Fibroblast of skin of right quadriceps (primary cell): ENCODE results near the gene LIMK1.

ENCODE experiments used
- DNase-seq: peaks from one replicate; pipeline ENCODE4 v3.0.0-alpha.2; 2013

Gene LIMK1

GRCh38 chr7:74056096-74056915, 27.3 kb upstream of the LIMK1 start:
- no peak for DNase-seq

- no peak for DNase-seq
These were observed 26.2 kb upstream of the LIMK1 start for GRCh38 chr7:74057216-74057925.

- DNase-seq, result no peak
These were observed 25.6 kb upstream of the LIMK1 start for GRCh38 chr7:74057987-74058386.

GRCh38 chr7:74058486-74058885, 25.1 kb upstream of the LIMK1 start:
- no peak for DNase-seq

GRCh38 chr7:74059037-74059436, 24.6 kb upstream of the LIMK1 start:
- DNase-seq, result no peak

GRCh38 chr7:74059681-74060588, 23.7 kb upstream of the LIMK1 start:
- no peak for DNase-seq

- DNase-seq, result peak; percentile 90
These were observed 21.6 kb upstream of the LIMK1 start for GRCh38 chr7:74061840-74062539.

- no peak for DNase-seq
These were observed 20.4 kb upstream of the LIMK1 start for GRCh38 chr7:74063223-74063641.

GRCh38 chr7:74063646-74064045, 20.0 kb upstream of the LIMK1 start:
- DNase-seq, result no peak

GRCh38 chr7:74064696-74065095, 18.9 kb upstream of the LIMK1 start:
- no peak for DNase-seq

GRCh38 chr7:74066626-74067025, 17.0 kb upstream of the LIMK1 start:
- DNase-seq, result no peak

- no peak for DNase-seq
These were observed 15.1 kb upstream of the LIMK1 start for GRCh38 chr7:74068378-74069085.

GRCh38 chr7:74069086-74069541, 14.5 kb upstream of the LIMK1 start:
- DNase-seq, result no peak

- no peak for DNase-seq
These were observed 13.6 kb upstream of the LIMK1 start for GRCh38 chr7:74069790-74070618.

GRCh38 chr7:74070619-74070921, 13.0 kb upstream of the LIMK1 start:
- no peak for DNase-seq

- no peak for DNase-seq
These were observed 12.5 kb upstream of the LIMK1 start for GRCh38 chr7:74071121-74071520.

- no peak for DNase-seq
These were observed 8.8 kb upstream of the LIMK1 start for GRCh38 chr7:74074770-74075169.

- no peak for DNase-seq
These were observed 5.1 kb upstream of the LIMK1 start for GRCh38 chr7:74078461-74078860.

GRCh38 chr7:74082770-74083116, 861 bp upstream of the LIMK1 start:
- DNase-seq, result no peak

- peak; percentile 35 for DNase-seq
These were observed 521 bp downstream of the LIMK1 start for GRCh38 chr7:74083928-74084721.
